Stimulated activated CD8-positive, alpha-beta memory T cell treated with anti-CD3 and anti-CD28 coated beads, Interleukin-7, amount 100 ng/mL, for 4 hours (primary cell): ENCODE data around the gene OR10H4.
"Not testable (repeated sequence)": the region's sequence is repeated elsewhere in the genome, so short reads cannot be mapped to it uniquely, and the experiment has no call there.

Experiments
- DNase-seq, 2 donors: peaks; one replicate each; pipeline ENCODE4 v3.0.0-alpha.2; 2020; ENCODE audit warnings: low read depth in 2 of 2

Gene OR10H4, protein sequence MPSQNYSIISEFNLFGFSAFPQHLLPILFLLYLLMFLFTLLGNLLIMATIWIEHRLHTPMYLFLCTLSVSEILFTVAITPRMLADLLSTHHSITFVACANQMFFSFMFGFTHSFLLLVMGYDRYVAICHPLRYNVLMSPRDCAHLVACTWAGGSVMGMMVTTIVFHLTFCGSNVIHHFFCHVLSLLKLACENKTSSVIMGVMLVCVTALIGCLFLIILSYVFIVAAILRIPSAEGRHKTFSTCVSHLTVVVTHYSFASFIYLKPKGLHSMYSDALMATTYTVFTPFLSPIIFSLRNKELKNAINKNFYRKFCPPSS

DNA sequence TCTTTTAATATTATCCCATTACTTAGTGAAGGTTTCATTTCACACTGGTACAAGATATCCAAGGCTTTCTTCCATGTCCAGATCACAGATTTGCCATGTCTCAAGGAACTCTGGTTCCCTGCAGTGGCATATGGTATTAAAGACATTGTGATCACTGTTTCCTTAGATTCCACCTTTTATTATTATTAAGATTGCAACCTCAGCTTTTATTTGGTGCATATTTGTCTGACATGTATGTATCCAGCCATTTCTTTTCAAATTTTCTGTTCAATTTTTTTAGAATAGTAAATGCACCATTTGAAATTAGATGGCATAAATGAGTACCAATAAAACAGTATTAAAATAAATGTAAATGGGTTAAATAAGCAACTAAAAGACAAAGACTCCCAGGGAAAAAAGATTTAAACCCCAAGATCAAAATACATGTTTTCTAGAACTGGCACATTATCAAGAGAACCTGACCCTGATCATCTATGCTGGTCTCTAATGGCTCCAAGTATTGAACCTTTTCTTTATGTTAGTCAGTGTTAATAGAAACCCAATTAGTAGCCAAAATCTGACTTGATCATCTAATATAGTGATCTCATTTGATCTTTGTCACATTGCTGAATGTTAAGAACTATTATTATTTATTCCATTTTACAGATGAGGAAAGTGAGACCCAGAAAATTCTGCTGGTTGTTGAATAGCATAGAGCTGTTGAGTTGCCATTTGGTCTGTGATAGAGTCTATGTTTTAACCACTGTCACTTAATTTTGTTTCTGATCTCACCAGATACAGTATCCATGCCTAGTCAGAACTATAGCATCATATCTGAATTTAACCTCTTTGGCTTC, at the start of gene OR10H4:
TSS of gene OR10H4 (plus strand) at position 786 of the 836 bp plus-strand sequence. CDS start at position 786, 0 bp downstream.
- DNase-seq = no peak

DNA sequence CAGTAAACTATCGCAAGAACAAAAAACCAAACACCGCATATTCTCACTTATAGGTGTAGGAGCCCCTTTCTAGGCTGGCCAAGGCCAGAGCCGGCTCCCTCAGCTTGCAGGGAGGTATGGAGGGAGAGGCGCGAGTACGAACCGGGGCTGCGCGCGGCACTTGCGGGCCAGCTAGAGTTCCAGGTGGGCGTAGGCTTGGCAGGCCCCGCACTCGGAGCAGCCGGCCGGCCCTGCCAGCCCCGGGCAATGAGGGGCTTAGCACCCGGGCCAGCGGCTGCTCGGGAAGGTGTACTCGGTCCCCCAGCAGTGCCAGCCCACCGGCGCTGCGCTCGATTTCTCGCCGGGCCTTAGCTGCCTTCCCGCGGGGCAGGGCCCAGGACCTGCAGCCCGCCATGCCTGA, 49.2 kb upstream of the OR10H4 start:
- DNase-seq = not testable (repeated sequence)

DNA sequence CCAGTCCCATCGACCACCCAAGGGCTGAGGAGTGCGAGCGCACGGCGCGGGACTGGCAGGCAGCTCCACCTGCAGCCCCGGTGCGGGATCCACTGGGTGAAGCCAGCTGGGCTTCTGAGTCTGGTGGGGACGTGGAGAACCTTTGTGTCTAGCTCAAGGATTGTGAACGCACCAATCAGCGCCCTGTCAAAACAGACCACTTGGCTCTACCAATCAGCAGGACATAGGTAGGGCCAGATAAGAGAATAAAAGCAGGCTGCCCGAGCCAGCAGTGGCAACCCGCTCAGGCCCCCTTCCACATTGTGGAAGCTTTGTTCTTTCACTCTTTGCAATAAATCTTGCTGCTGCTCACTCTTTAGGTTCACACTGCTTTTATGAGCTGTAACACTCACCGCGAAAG, 48.8 kb upstream of the OR10H4 start:
- not testable (repeated sequence) for DNase-seq

DNA sequence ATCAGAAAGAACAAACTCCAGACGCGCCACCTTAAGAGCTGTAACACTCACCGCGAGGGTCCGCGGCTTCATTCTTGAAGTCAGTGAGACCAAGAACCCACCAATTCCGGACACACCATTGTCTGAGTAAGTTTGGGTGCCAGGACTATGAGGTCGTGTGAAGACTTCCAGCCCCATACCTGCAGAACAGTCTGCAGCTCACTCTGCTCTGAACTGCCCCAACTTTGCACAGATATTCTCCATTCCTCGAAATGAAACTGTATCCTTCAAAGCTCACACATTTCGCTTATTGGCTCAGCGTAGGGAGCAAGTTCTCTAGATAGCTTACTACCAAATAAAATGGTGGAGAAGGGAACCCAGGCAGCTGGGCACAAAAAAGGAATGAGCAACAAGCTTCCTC, 48.3 kb upstream of the OR10H4 start:
- DNase-seq = no peak

DNA sequence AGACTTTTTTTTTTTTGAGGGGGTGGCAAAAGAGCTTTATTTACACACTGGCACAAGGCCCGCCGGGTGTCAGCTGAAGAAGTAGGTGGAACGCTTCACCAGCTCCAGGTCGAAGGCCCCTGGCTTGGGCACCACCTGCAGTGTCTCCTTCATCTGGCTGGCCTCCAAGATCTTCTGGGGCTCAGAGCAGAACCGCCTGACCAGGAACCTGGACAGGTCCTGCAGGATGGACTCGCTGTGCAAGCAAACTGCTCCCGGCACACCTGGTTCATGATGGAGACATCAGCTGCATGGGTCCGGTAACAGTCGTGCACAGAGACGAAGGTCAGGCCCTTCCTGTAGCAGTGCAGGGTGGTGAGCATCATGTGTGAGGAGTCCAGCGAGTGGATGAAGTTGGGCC, 46.6 kb upstream of the OR10H4 start:
- DNase-seq = no peak

DNA sequence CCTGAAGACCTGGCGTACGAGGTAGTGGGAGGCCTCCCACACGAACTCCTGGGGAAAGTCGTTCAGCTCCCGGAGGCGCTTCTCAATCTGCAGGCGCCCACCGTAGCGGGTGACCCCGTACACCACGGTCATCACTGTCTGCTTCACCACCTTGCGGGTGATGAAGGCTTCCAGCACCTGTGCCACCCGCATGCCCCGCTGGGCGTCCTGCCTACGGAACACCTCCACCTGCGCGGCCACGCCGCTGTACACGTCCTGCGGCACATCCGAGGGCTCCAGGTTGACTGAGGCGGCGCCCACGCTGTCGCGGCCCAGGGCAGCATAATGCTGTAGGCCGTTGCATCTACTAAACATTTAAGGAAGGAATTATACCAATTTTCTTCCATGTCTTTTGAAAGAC, 45.9 kb upstream of the OR10H4 start:
- DNase-seq = not testable (repeated sequence)

DNA sequence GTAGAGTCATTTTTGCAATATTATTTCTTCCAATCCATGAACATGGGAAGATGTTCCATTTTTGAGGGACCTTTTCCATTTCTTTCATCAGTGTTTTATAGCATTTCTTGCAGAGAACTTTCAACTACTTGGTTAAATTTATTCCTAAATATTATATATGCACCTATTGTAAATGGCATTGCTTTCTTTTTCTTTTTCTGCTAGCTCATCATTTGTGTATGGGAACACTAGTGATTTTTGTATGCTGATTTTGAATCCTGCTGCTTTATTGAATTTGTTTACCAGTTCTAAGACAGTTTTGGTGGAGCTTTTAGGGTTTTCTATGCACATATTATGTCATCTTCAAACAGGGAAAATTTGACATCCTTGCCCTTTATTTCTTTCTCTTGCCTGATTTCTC, 43.8 kb upstream of the OR10H4 start:
- DNase-seq = no peak

DNA sequence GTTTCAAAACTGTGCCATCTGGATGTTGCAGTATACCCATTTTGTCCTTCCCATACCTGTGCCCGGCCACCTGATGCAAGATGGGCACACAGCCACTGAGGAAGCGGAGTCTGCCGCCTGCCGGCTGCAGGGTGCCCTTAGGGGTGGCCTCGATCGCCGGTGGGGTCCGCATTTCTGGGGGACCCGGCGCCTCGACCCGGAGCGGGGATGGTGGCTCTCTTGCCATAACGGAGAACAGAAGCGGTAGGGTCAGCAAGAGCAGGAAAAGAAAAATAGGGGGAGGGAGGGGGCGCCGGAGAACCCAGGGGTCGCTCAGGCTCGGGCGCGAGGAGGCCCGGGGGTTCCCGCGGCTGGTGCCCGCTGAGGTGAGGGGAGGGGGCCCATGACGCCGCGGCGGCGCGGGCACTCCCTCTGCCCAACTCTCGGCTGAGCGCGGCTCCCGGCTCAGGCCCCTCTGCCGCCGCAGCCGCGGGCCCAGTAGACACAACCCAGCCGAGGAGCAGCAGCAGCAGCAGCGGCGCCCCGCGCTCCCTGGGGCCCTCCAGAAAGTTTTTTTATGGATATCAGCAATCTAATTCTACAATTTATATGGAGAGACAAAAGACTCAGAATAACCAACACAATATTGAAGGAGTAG, 37.1 kb upstream of the OR10H4 start:
- DNase-seq = no peak

DNA sequence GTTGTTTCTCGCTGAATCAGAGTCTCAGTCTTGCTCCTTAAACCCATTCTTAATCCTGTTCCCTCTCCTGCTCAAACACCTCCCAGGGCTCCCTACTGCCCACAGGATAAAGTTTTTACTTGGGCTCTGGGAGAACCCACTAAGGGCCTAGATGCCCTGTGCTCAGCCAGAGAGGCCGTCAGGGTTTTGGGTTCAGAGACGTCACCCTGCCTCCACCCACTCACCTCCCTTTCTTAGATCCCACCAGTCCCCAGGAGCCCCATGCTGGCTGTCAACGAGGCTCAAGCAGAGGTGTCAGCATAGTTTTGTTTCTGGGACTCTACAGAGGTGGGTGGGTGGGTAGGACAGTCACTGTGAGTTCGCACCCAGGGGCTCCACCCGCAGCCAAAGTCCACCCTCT, 35.4 kb upstream of the OR10H4 start:
- no peak for DNase-seq

DNA sequence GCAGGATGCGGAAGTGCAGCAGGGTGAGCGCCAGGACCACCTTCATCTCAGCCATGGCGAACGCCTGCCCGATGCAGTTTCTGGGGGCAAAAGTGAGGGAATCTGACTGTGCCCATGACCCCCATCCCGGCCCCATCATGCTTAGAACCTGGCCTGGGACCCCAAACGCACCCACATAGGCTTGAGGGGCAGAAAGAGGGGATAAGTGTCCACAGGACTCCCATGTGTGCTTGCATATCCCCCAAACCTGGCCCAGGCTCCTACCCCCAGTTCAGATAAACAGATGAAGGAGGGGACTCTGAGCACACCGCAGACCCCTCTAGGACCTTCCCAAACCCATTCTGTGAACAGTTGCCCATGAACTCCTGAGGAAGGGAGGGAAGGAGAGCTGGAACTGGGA, 35.0 kb upstream of the OR10H4 start:
- DNase-seq = no peak

DNA sequence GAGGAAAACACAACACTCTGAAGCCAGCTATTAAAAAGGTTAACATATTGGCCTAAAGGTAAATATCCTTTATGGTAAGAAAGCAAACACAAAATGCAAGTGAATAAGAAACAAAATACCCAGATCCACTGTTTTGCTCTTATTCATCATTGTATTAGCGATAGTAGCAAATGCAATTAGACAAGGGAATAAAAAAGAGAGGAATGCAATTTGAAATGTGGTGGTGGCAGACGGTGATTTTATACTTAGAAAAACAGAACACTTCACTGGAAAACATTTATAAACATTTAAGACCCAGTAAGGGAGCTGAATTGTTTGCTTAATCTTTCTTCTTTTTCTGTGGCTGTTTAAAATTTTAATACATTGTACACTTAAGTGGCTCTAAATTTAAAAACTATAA, 33.7 kb upstream of the OR10H4 start:
- DNase-seq = no peak

DNA sequence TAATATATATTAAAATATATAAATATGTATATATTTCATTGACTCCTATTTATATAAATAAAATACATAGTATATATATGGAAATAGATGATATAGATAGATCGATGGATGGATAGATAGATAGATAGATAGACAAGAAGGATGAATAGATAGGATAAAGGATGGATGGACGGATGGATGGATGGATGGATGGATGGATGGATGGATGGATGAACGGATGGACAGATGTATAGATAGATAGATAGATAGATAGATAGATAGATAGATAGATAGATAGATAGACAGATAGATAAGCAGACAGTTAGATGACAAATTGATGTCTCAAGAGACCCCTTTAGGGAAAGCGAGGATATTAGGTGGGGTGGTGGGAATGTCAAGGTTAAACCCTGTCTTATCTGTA, 29.6 kb upstream of the OR10H4 start:
- no peak for DNase-seq

DNA sequence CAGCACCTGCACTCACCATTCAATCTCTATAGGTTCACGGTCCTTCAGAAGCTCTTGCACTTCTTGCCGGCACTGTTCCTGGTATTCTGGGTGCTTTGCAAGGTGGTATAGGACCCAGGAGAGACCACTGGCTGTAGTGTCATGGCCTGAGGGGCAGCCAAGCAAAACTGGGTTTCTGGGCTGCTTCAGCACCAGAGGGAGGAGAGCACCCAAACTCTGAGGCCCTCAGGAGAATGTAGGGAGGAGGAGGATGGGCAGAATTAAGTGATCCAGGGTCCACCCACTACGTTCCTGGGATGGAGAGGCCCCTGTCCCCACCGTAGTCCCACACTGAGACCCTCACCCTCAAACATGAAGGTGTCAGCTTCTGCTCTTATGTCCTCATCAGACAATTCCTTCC, 26.8 kb upstream of the OR10H4 start:
- no peak for DNase-seq

DNA sequence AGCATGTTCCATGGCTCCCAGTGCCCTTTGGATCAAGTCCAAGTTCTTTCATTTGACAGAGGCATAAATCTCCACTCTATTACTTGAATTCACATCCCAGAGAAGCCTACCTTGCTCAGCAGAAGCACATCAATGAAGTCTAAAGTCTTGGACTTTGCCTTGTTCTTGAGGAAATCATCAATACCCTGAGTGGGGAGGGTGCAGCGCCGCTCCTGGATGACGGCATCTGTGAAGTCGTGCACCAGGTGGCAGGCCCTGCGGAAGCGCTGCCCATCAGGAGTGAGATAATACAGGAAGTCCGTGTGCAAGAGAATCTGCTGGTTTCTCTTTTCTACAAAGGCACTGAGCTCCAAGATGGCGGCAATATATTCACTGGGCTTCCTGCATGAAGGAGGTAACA, 25.1 kb upstream of the OR10H4 start:
- DNase-seq = no peak

DNA sequence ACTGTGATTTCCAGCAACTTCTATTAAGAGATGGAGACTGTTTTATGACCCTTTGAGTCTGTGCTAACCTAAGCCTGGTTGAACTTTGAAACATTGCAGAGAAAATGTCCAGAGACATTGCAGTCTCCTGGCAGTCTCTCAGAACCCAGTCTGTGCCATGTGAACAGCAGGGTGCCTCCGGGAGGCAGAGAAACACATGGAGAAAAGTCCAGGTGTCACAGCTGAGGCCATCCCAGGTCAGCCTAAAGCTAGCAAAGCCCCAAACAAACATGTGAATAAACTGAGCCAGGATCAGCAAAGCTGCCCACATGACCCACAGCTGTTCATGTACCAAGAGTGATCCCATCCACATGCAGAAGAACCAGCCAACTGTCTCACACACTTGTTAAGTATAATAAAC, 22.3 kb upstream of the OR10H4 start:
- no peak for DNase-seq

DNA sequence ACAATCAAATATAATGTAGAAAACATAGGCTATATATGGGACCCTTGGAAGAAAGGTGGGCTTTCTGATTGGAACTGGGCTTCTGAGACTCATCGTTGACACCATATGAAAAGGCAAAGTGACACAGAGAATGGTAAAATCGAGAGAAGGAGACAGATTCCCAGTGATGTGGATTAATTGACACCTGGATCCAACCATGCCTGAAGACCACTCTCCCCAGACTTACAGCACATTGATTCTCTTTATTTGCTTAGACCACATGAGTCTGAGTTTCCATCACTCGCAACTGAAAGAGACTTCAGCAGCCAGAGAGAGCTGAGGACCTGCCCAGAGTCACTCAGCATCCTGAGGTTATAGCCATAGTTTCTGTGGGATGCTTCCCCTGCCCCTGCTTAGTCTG, 20.5 kb upstream of the OR10H4 start:
- DNase-seq = no peak

DNA sequence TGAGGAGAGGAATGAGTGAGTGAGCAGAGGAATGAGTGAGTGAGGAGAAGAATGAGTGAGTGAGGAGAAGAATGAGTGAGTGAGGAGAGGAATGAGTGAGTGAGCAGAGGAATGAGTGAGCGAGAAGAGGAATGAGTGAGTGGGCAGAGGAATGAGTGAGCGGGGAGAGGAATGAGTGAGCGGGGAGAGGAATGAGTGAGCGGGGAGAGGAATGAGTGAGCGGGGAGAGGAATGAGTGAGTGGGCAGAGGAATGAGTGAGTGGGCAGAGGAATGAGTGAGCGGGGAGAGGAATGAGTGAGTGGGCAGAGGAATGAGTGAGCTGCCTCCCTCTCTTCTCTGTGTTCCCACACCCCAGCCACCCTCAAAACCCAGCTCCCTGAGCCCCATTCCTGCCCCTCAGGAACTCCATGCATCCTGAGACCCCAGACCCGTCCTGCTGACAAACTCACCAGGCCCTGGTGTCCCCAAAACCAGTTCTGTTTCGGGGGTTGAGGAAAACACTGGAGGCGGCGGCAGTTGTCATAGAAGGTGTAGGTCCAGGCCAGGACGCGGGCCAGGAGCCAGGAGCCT, 15.0 kb upstream of the OR10H4 start:
- not testable (repeated sequence) for DNase-seq

DNA sequence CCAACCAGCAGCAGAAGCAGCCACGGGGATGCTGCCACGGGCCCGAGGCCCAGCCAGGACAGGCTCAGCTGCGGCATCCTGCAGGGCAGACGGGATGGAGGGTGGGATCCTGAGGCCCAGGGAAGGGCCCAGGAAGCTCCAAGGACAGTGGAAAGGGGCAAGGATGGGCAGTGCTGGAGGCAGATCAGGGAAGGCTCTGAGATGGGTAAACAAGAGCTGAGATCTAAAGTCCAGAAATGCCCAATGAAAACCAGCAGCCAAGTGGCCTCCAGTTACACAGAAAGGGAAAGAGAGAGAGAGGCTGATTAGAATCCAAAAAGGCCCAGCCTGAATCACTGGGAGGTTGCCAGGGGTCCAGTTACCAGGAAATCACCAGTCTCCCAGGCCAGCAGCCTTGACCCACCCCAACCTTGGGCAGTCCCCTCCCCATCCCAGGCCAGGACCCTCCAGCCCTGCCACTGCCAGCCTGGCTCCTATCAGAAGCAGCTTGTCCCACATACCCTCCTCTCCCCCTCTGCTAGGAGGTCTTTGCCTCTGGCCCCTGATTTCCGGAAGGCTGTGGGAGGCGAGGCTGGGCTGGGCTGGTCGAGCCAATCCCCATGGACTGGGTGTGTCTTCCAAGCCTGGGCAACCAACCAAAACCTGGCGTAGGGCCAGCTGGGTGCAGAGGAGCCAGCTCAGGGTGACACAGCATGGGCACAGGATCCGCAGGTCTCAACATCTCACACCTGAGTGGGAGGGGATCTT, 14.3 kb upstream of the OR10H4 start, which contains the start of gene CYP4F11:
TSS of gene CYP4F11 (minus strand) at position 198 of the 747 bp plus-strand sequence. CDS start at position 77, 121 bp downstream.
- DNase-seq = no peak

DNA sequence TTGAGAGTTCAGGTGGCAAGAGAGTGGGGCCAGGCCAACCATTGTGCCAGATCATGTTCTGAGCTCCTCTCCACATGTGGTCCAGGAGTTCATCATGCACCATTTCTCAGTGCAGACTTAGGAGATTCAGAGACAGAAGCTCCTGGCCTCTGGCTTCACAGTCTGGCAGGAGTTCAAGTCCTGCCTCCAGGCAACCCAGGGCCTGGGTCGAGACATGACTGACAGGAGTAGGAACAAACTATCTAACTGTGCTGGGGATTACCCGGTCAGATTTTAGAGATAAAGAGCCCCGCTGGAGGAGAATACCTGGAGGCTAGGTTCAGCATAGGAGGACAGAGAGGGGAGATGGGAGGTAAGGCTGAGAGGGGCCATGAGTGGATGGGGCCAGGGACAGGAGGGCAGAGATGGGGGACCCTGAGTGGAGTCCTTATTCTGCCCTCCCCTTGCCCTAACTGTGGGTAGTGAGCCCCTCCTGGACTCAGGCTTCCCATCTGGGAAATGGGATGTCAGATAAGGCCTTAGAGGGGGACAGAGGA, 13.6 kb upstream of the OR10H4 start:
- DNase-seq = no peak

DNA sequence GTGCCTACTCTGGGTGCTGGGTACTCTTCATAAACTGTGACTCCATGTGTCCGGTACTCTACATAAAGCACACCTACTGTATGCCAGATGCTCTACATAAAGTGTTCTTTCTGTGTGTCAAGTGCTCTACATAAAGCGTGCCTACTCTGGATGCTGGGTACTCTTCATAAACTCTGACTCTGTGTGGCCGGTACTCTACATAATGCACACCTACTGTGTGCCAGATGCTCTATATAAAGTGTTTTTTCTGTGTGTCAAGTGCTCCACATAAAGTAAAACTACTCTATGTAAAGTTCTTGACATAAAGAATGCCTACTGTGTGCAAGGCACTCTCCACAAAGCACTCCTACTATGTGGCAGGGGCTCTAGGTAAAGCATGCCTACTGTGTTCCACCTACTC, 12.6 kb upstream of the OR10H4 start:
- DNase-seq = no peak

DNA sequence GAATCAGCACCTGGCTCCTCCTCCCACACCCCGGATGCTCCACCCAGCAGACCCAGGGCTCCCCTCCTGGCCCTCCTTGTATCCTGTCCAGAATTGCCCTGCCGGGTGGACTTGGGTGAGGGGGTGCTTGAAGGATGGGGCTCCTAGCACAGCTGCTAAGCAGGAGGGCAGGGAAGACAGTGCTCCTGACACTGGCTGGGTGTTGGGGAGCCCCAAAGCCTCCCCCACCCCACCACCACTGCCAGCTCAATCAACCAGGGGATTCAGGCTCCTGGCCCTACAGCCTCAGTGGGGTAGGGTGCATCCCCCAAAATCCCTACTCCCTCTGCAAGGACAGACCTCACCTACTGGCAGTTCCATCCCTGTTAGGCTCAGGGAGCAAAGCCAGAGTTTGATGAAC, 11.9 kb upstream of the OR10H4 start:
- DNase-seq = no peak
